GM12892 (cell line): Measurements from ENCODE around the gene ASAP3.
"Not testable (repeated sequence)": the region's sequence is repeated elsewhere in the genome, so short reads cannot be mapped to it uniquely, and the experiment has no call there.

Source experiments
- POLR2A ChIP-seq: IDR thresholded peaks from 2 replicates; pipeline ENCODE4 v1.6.1; 2011; ENCODE audit warnings: low read depth, low read length, control low read depth
- POLR2AphosphoS5 ChIP-seq: IDR thresholded peaks from 2 replicates; pipeline ENCODE4 v1.6.1; 2011; ENCODE audit warnings: low read depth, low read length, control low read depth
- TAF1 ChIP-seq: IDR thresholded peaks from 2 replicates; pipeline ENCODE4 v1.6.1; 2011; ENCODE audit warnings: low read depth, mild to moderate bottlenecking, control low read depth, low read length, borderline replicate concordance

- not testable (repeated sequence) for TF ChIP-seq POLR2A, TAF1, POLR2AphosphoS5
Measured at GRCh38 chr1:23504156-23504555, 20.2 kb upstream of the ASAP3 start.
